CD14-positive monocyte (primary cell): ENCODE measurements around the gene UST. TPM values are rescaled to one million over a fixed set of nuclear protein-coding genes. Genes with fewer than 3 reads are reported as not detected.

Source experiments
- DNase-seq, 3 donors: peaks; one replicate each; pipeline ENCODE4 v3.0.0-alpha.2; 2011 to 2022
- H2AFZ ChIP-seq: 2 replicates; pipeline ENCODE4 v1.6.0; 2012; ENCODE audit warnings: mild to moderate bottlenecking, low read depth, low read length, inconsistent platforms; ENCODE audit not compliant: insufficient read depth, poor library complexity, severe bottlenecking
- H3K27ac ChIP-seq, 2 donors: 1 replicate in 1 of 2; 2 replicates in 1 of 2; pipeline ENCODE4 v1.5.1; 2012 to 2013; ENCODE audit warnings: low read length in 2 of 2, control low read depth in 1 of 2, inconsistent platforms in 1 of 2, low read depth in 1 of 2, mild to moderate bottlenecking in 1 of 2
- H3K27me3 ChIP-seq, 2 donors: one replicate each; pipeline versions ENCODE4 v1.6.0 to v1.6.1; 2011 to 2013; ENCODE audit warnings: low read length in 2 of 2; ENCODE audit not compliant: control insufficient read depth in 2 of 2, insufficient read depth in 2 of 2
- H3K36me3 ChIP-seq, 2 donors: replicated peaks in 1 of 2; 1 replicate in 1 of 2; 2 replicates in 1 of 2; pipeline versions ENCODE4 v1.5.1 to v1.6.1; 2012 to 2013; ENCODE audit warnings: low read length in 2 of 2, control low read depth in 1 of 2, inconsistent platforms in 1 of 2, mild to moderate bottlenecking in 1 of 2; ENCODE audit not compliant: insufficient read depth in 2 of 2, control insufficient read depth in 1 of 2
- H3K4me1 ChIP-seq, 2 donors: 1 replicate in 1 of 2; 2 replicates in 1 of 2; pipeline versions ENCODE4 v1.5.1 to v1.6.1; 2012 to 2013; ENCODE audit warnings: low read length in 2 of 2, control low read depth in 1 of 2, inconsistent platforms in 1 of 2, mild to moderate bottlenecking in 1 of 2, moderate library complexity in 1 of 2; ENCODE audit not compliant: insufficient read depth in 2 of 2, control insufficient read depth in 1 of 2
- H3K4me2 ChIP-seq: replicated peaks from 2 replicates; pipeline ENCODE3; 2012; ENCODE audit warnings: low read length, moderate library complexity, mild to moderate bottlenecking; ENCODE audit not compliant: poor library complexity, severe bottlenecking; ENCODE audit errors: extremely low read depth
- H3K4me3 ChIP-seq, 3 experiments: fragments of 200-600 bp in 1 of 3; sonication (generic) in 1 of 3; replicated peaks in 1 of 3; 1 replicate in 2 of 3; 2 replicates in 1 of 3; pipeline ENCODE4 v1.5.1; 2011 to 2013; ENCODE audit warnings: low read length in 3 of 3, mild to moderate bottlenecking in 3 of 3, control low read depth in 2 of 3, low read depth in 2 of 3, inconsistent platforms in 1 of 3, moderate library complexity in 1 of 3
- H3K79me2 ChIP-seq: 2 replicates; pipeline ENCODE4 v1.6.0; 2012; ENCODE audit warnings: mild to moderate bottlenecking, control low read depth, inconsistent platforms, low read length, moderate library complexity; ENCODE audit not compliant: insufficient read depth
- H3K9ac ChIP-seq: 2 replicates; pipeline ENCODE4 v1.6.0; 2017; ENCODE audit warnings: low read length, mild to moderate bottlenecking; ENCODE audit not compliant: insufficient read depth, poor library complexity, severe bottlenecking
- H3K9me3 ChIP-seq, 2 donors: replicated peaks in 1 of 2; 1 replicate in 1 of 2; 2 replicates in 1 of 2; pipeline versions ENCODE4 v1.5.1 to v1.6.1; 2012 to 2013; ENCODE audit warnings: low read length in 2 of 2, control low read depth in 1 of 2; ENCODE audit not compliant: control insufficient read depth in 1 of 2, insufficient read depth in 1 of 2
- H4K20me1 ChIP-seq: 2 replicates; pipeline ENCODE4 v1.6.0; 2012; ENCODE audit warnings: mild to moderate bottlenecking, low read length, control low read depth, moderate library complexity; ENCODE audit not compliant: insufficient read depth
- H3K27ac Mint-ChIP-seq, 7 donors: one replicate each; pipeline ENCODE4 v1.8.0; 2020; ENCODE audit warnings: mild to moderate bottlenecking in 7 of 7, mixed read lengths in 7 of 7, moderate library complexity in 6 of 7, inconsistent platforms in 2 of 7
- H3K27me3 Mint-ChIP-seq, 3 donors: one replicate each; pipeline ENCODE4 v1.8.0; 2021 to 2022; ENCODE audit warnings: low read depth in 3 of 3, mild to moderate bottlenecking in 3 of 3, mixed read lengths in 3 of 3, moderate library complexity in 3 of 3, inconsistent platforms in 1 of 3
- H3K36me3 Mint-ChIP-seq, 2 donors: one replicate each; pipeline ENCODE4 v1.8.0; 2020; ENCODE audit warnings: mixed read lengths in 2 of 2, inconsistent platforms in 1 of 2, mild to moderate bottlenecking in 1 of 2
- H3K4me1 Mint-ChIP-seq: one replicate; pipeline ENCODE4 v1.8.0; 2020; ENCODE audit warnings: mild to moderate bottlenecking, mixed read lengths
- H3K4me3 Mint-ChIP-seq, 2 donors: one replicate each; pipeline ENCODE4 v1.8.0; 2020; ENCODE audit warnings: mild to moderate bottlenecking in 2 of 2, mixed read lengths in 2 of 2, moderate library complexity in 1 of 2
- H3K9me3 Mint-ChIP-seq, 7 donors: one replicate each; pipeline ENCODE4 v1.8.0; 2020 to 2022; ENCODE audit warnings: mixed read lengths in 7 of 7, mild to moderate bottlenecking in 6 of 7, moderate library complexity in 6 of 7, inconsistent platforms in 2 of 7
- CTCF ChIP-seq: fragments of 200-600 bp; IDR thresholded peaks from one replicate; pipeline ENCODE4 v1.8.0; 2022; ENCODE audit warnings: antibody characterized with exemption, mild to moderate bottlenecking
- WGBS: methylation state at CpG from one replicate; pipeline ENCODE4 v1.1.5; 2013; ENCODE audit warnings: missing lambda C conversion rate; ENCODE audit not compliant: insufficient coverage; 5-methylcytosine and 5-hydroxymethylcytosine counted together
- intact Hi-C, 2 donors: fragments of 100-400 bp; cut with micrococcal nuclease; formaldehyde crosslinking; loops; one replicate each; pipeline versions ENCODE4 v1.15.0 to v1.15.1; 2023
- polyA plus RNA-seq, 3 donors: library from polyadenylated mRNA; depleted of rRNA in 1 of 3; unstranded in 2 of 3; stranded (reverse) in 1 of 3; fragments of 300-500 nt in 2 of 3; fragments of >200 nt in 1 of 3; fragmentation: Illumina TruSeq in 2 of 3; gene quantifications; 1 replicate in 2 of 3; 2 replicates in 1 of 3; pipeline ENCODE4 v1.2.3, GENCODE V29; 2012 to 2021

UST gene
- polyA plus RNA-seq, 3 donors, result 0.33 to 0.53 (median 0.48) TPM

- Mint-ChIP-seq H3K4me3 (no peak overlapping the region), H3K9me3 (no peaks in the 10 kb centered on the region), H3K36me3 (no peaks in the 10 kb centered on the region), H3K27me3 (peaks cover 0 to 2% (median 0%) of the 10 kb centered on the region in 3 donors), H3K27ac (no peak overlapping the region), H3K4me1 (peaks cover 7% of the 10 kb centered on the region)
- WGBS, result no CpG with 5 or more reads among the region's 2 CpGs
- Histone ChIP-seq H3K4me3 (no peak overlapping the region), H3K36me3 (no peaks in the 10 kb centered on the region), H2AFZ (no peak overlapping the region), H3K27me3 (no peaks in the 10 kb centered on the region), H4K20me1 (no peaks in the 10 kb centered on the region), H3K4me1 (no peaks in the 10 kb centered on the region), H3K79me2 (no peaks in the 10 kb centered on the region), H3K9me3 (no peaks in the 10 kb centered on the region), H3K9ac (no peak overlapping the region), H3K4me2 (no peak overlapping the region), H3K27ac (no peak overlapping the region)
- DNase-seq, result no peak
- intact Hi-C loops, result no loop called here
- TF ChIP-seq CTCF, result no peak
These were observed 295.1 kb downstream of the UST start for GRCh38 chr6:149041953-149042352.

- H3K4me3 ChIP-seq, result no peak overlapping the region
- H3K27ac ChIP-seq, result no peak overlapping the region
- H3K36me3 Mint-ChIP-seq, result no peaks in the 10 kb centered on the region
These were observed 296.8 kb downstream of the UST start for GRCh38 chr6:149043476-149044130.

More at GRCh38 chr6:149043476-149044130, 296.8 kb downstream of the UST start:
- no peak overlapping the region for H3K27ac Mint-ChIP-seq
- H3K4me1 ChIP-seq, result no peaks in the 10 kb centered on the region
- peaks cover 7% of the 10 kb centered on the region for H3K4me1 Mint-ChIP-seq
- H3K4me3 Mint-ChIP-seq, result no peak overlapping the region
- no peaks in the 10 kb centered on the region for H4K20me1 ChIP-seq
- H3K9ac ChIP-seq, result no peak overlapping the region
- 98% methylated on average over 7 of the region's 10 CpGs for WGBS
- no peaks in the 10 kb centered on the region for H3K36me3 ChIP-seq
- no peaks in the 10 kb centered on the region for H3K27me3 ChIP-seq
- no peak overlapping the region for H2AFZ ChIP-seq
- H3K9me3 ChIP-seq, result no peaks in the 10 kb centered on the region
- DNase-seq, result peak in 2 of 3 donors; percentile 17 to 21
- no peaks in the 10 kb centered on the region for H3K9me3 Mint-ChIP-seq
- H3K4me2 ChIP-seq, result no peak overlapping the region
- TF ChIP-seq CTCF, result peak; percentile 21
- no peaks in the 10 kb centered on the region for H3K79me2 ChIP-seq
- peaks cover 0 to 2% (median 0%) of the 10 kb centered on the region in 3 donors for H3K27me3 Mint-ChIP-seq
- intact Hi-C loops, result no loop called here
